Adipocyte (in vitro differentiated cells): ENCODE measurements around the gene IGFL2.

Experiments used
- DNase-seq: peaks from one replicate; pipeline ENCODE4 v3.0.0-alpha.2; 2015; ENCODE audit warnings: low read depth
- H3K27me3 ChIP-seq: replicated peaks from 2 replicates; pipeline ENCODE4 v1.7.0; 2013; ENCODE audit warnings: mild to moderate bottlenecking, low read length, moderate library complexity; ENCODE audit not compliant: control insufficient read depth, insufficient read depth
- H3K36me3 ChIP-seq: 2 replicates; pipeline ENCODE4 v1.7.0; 2013; ENCODE audit warnings: low read length, mild to moderate bottlenecking, moderate library complexity; ENCODE audit not compliant: control insufficient read depth, insufficient read depth, severe bottlenecking
- H3K4me1 ChIP-seq: 2 replicates; pipeline ENCODE4 v1.7.0; 2013; ENCODE audit warnings: mild to moderate bottlenecking, low read length, moderate library complexity; ENCODE audit not compliant: control insufficient read depth, insufficient read depth
- H3K4me3 ChIP-seq: 2 replicates; pipeline ENCODE4 v1.7.0; 2013; ENCODE audit warnings: mild to moderate bottlenecking, low read length, moderate library complexity
- H3K9ac ChIP-seq: 2 replicates; pipeline ENCODE4 v1.7.0; 2013; ENCODE audit warnings: mild to moderate bottlenecking, low read length, moderate library complexity
- H3K9me3 ChIP-seq: 2 replicates; pipeline ENCODE4 v1.7.0; 2013; ENCODE audit warnings: mild to moderate bottlenecking, low read length, moderate library complexity; ENCODE audit not compliant: control insufficient read depth

Gene IGFL2

GRCh38 chr19:46124638-46125115, 23.4 kb upstream of the IGFL2 start, which contains the start of gene IGFL3:
Gene IGFL3, minus strand, starts transcription at chr19:46124688. Its CDS starts 39 bp downstream, at chr19:46124649.
- no peaks in the 10 kb centered on the region for H3K4me1 ChIP-seq
- no peaks in the 10 kb centered on the region for H3K36me3 ChIP-seq
- peak; percentile 18 for DNase-seq
- H3K27me3 ChIP-seq, result peaks cover 21% of the 10 kb centered on the region
- H3K9ac ChIP-seq, result no peak within 1 kb of the TSS
- no peak within 1 kb of the TSS for H3K4me3 ChIP-seq
- peaks cover 9% of the 10 kb centered on the region for H3K9me3 ChIP-seq

GRCh38 chr19:46125447-46125846, 22.6 kb upstream of the IGFL2 start:
- H3K9ac ChIP-seq, result no peak overlapping the region
- H3K4me1 ChIP-seq, result no peaks in the 10 kb centered on the region
- H3K36me3 ChIP-seq, result no peaks in the 10 kb centered on the region
- H3K9me3 ChIP-seq, result peaks cover 4% of the 10 kb centered on the region
- peaks cover 16% of the 10 kb centered on the region for H3K27me3 ChIP-seq
- DNase-seq, result no peak
- no peak overlapping the region for H3K4me3 ChIP-seq

GRCh38 chr19:46126086-46126580, 21.9 kb upstream of the IGFL2 start:
- Histone ChIP-seq H3K36me3 (no peaks in the 10 kb centered on the region), H3K4me1 (no peaks in the 10 kb centered on the region), H3K9ac (no peak overlapping the region), H3K9me3 (peaks cover 4% of the 10 kb centered on the region), H3K4me3 (no peak overlapping the region), H3K27me3 (peaks cover 16% of the 10 kb centered on the region)
- no peak for DNase-seq

GRCh38 chr19:46131485-46132143, 16.4 kb upstream of the IGFL2 start:
- Histone ChIP-seq H3K36me3 (no peaks in the 10 kb centered on the region), H3K4me1 (peaks cover 19% of the 10 kb centered on the region), H3K9ac (no peak overlapping the region), H3K4me3 (no peak overlapping the region), H3K27me3 (no peaks in the 10 kb centered on the region), H3K9me3 (peaks cover 4% of the 10 kb centered on the region)
- DNase-seq, result no peak

- Histone ChIP-seq H3K4me3 (peak overlapping the region; percentile 2), H3K4me1 (peaks cover 19% of the 10 kb centered on the region), H3K36me3 (no peaks in the 10 kb centered on the region), H3K9me3 (peaks cover 4% of the 10 kb centered on the region), H3K27me3 (no peaks in the 10 kb centered on the region), H3K9ac (peak overlapping the region; percentile 0)
- DNase-seq, result no peak
Measured at GRCh38 chr19:46132508-46133100, 15.4 kb upstream of the IGFL2 start.

- no peaks in the 10 kb centered on the region for H3K36me3 ChIP-seq
- no peaks in the 10 kb centered on the region for H3K27me3 ChIP-seq
- peaks cover 19% of the 10 kb centered on the region for H3K4me1 ChIP-seq
- H3K4me3 ChIP-seq, result peak overlapping the region; percentile 2
- H3K9ac ChIP-seq, result peak overlapping the region; percentile 65
- peaks cover 4% of the 10 kb centered on the region for H3K9me3 ChIP-seq
- DNase-seq, result peak; percentile 53
Measured at GRCh38 chr19:46133101-46133627, 14.9 kb upstream of the IGFL2 start.

GRCh38 chr19:46133777-46134241, 14.2 kb upstream of the IGFL2 start:
- peak overlapping the region; percentile 65 for H3K9ac ChIP-seq
- peak overlapping the region; percentile 19 for H3K4me3 ChIP-seq
- H3K27me3 ChIP-seq, result no peaks in the 10 kb centered on the region
- H3K4me1 ChIP-seq, result peaks cover 19% of the 10 kb centered on the region
- peaks cover 4% of the 10 kb centered on the region for H3K9me3 ChIP-seq
- DNase-seq, result no peak
- H3K36me3 ChIP-seq, result no peaks in the 10 kb centered on the region

GRCh38 chr19:46134527-46134926, 13.5 kb upstream of the IGFL2 start:
- Histone ChIP-seq H3K9me3 (peaks cover 1% of the 10 kb centered on the region), H3K36me3 (no peaks in the 10 kb centered on the region), H3K9ac (no peak overlapping the region), H3K4me3 (peak overlapping the region; percentile 19), H3K4me1 (peaks cover 19% of the 10 kb centered on the region), H3K27me3 (no peaks in the 10 kb centered on the region)
- no peak for DNase-seq

GRCh38 chr19:46137915-46138473, 10.0 kb upstream of the IGFL2 start:
- H3K9ac ChIP-seq, result no peak overlapping the region
- H3K4me1 ChIP-seq, result peaks cover 14% of the 10 kb centered on the region
- H3K36me3 ChIP-seq, result no peaks in the 10 kb centered on the region

GRCh38 chr19:46141421-46141820, 6.6 kb upstream of the IGFL2 start:
- peaks cover 4% of the 10 kb centered on the region for H3K9me3 ChIP-seq
- H3K27me3 ChIP-seq, result peaks cover 4% of the 10 kb centered on the region
- no peak for DNase-seq
- no peaks in the 10 kb centered on the region for H3K36me3 ChIP-seq
- no peaks in the 10 kb centered on the region for H3K4me1 ChIP-seq
- no peak overlapping the region for H3K4me3 ChIP-seq
- no peak overlapping the region for H3K9ac ChIP-seq

More at GRCh38 chr19:46137915-46138473, 10.0 kb upstream of the IGFL2 start:
- H3K9me3 ChIP-seq, result no peaks in the 10 kb centered on the region
- H3K27me3 ChIP-seq, result peaks cover 4% of the 10 kb centered on the region
- no peak overlapping the region for H3K4me3 ChIP-seq
- no peak for DNase-seq

- no peak for DNase-seq
- H3K27me3 ChIP-seq, result peaks cover 11% of the 10 kb centered on the region
Measured at GRCh38 chr19:46142294-46142693, 5.7 kb upstream of the IGFL2 start.

More at GRCh38 chr19:46142294-46142693, 5.7 kb upstream of the IGFL2 start:
- H3K9me3 ChIP-seq, result peaks cover 10% of the 10 kb centered on the region
- H3K4me3 ChIP-seq, result no peak overlapping the region
- H3K9ac ChIP-seq, result no peak overlapping the region
- H3K4me1 ChIP-seq, result no peaks in the 10 kb centered on the region
- no peaks in the 10 kb centered on the region for H3K36me3 ChIP-seq
